C4-2B (cell line): ENCODE measurements around the gene ZEB2.

Experiments
- ZFX ChIP-seq: fragments of 450-650 bp; IDR thresholded peaks from 2 replicates; pipeline ENCODE4 v1.6.1; 2017
- TF ChIP-seq, protein P1 (sequence below): fragments of 450-650 bp; conservative IDR thresholded peaks from 2 replicates; pipeline ENCODE4 v1.5.1; 2017; ENCODE audit warnings: mild to moderate bottlenecking

DNA sequence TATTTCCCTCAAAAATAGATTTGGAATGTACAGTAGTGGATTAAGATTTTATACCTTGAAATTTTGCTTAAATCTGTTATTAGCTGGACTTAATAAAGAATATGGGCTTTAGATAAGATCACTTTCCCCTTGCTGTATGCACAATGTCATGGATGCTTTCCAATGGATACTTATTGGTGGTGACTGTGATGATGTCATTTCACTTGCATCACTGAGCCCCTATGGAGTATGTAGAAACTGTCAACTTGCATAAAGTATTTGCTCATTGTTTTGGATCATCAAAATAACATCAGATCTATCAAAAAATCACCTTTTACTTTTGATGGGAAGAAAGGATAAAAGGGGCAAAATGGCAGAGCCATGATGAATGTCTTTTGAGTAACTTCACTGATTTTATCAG lies 112.7 kb downstream of the ZEB2 start:
- TF ChIP-seq, protein P1, sequence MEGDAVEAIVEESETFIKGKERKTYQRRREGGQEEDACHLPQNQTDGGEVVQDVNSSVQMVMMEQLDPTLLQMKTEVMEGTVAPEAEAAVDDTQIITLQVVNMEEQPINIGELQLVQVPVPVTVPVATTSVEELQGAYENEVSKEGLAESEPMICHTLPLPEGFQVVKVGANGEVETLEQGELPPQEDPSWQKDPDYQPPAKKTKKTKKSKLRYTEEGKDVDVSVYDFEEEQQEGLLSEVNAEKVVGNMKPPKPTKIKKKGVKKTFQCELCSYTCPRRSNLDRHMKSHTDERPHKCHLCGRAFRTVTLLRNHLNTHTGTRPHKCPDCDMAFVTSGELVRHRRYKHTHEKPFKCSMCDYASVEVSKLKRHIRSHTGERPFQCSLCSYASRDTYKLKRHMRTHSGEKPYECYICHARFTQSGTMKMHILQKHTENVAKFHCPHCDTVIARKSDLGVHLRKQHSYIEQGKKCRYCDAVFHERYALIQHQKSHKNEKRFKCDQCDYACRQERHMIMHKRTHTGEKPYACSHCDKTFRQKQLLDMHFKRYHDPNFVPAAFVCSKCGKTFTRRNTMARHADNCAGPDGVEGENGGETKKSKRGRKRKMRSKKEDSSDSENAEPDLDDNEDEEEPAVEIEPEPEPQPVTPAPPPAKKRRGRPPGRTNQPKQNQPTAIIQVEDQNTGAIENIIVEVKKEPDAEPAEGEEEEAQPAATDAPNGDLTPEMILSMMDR: no peak
- TF ChIP-seq ZFX: no peak
